ENCODE results near the gene CCDC18.

Gene CCDC18

DNA sequence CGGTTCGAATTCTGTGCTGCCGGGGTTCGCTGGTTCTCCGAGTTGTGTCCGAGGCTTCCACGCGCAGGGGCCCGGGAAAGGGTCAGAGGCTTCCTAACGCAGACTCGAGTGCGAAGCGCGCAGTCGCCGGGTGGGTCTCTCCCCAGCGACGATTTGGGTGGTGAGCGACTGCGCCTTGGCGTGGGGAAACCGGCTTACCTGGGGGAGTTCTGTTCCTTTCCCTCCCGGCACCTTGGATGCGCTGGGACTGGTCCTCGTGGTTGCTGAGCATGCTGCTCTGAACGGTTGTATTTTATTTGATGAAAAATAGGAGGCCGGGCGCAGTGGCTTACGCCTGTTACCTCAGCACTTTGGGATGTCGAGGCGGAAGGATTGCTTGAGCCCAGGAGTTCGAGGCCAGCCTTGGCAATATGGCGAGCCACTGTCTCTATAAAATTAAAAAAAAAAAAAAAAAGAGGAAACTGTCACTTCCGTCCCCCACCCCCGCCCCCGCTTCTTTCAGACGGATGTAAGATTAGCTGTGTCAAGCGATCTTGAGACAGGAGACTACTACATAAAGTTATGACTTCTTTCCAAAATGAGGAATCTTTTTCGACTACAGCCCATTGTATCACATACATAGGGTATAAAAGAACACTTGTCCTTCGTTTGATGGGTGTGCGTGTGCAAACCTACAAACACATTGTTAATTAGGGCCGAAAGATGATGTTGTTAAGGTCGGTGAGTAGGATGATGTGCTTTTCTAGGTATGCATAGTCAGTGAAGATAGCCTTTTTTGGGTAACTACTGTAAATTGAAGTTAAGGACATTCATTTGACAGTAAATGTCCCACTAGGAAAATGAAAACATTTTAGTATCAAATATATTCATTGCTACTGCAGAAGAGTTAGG is at the start of gene CCDC18 (continued):
- TF ChIP-seq, protein P1, sequence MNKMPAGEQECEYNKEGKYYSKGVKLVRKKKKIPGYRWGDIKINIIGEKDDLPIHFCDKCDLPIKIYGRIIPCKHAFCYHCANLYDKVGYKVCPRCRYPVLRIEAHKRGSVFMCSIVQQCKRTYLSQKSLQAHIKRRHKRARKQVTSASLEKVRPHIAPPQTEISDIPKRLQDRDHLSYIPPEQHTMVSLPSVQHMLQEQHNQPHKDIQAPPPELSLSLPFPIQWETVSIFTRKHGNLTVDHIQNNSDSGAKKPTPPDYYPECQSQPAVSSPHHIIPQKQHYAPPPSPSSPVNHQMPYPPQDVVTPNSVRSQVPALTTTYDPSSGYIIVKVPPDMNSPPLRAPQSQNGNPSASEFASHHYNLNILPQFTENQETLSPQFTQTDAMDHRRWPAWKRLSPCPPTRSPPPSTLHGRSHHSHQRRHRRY (tag by site-specific recombination; IDR thresholded peaks at IDR 0.05) = no peak
- peak; percentile 81 for TF ChIP-seq GLIS2 (tag by site-specific recombination; IDR thresholded peaks at IDR 0.05)
- peak; percentile 15; the same call in 1 of the 2 replicates for TF ChIP-seq OSR2 (tag by site-specific recombination; IDR thresholded peaks at IDR 0.05)
- no peak for TF ChIP-seq BCL11B (tag by site-specific recombination; IDR thresholded peaks at IDR 0.05; ENCODE audit: low read depth)
- peak; percentile 75 for TF ChIP-seq ZEB2 (tag by site-specific recombination; IDR thresholded peaks at IDR 0.05)
- no peak for TF ChIP-seq ZNF19 (tag by site-specific recombination; IDR thresholded peaks at IDR 0.05; ENCODE audit: low read depth)
- 0 out of 2 replicates have a peak, but pooled peaks have one; percentile 18 for TF ChIP-seq ZNF366 (tag by site-specific recombination; conservative IDR thresholded peaks at IDR 0.05)
- TF ChIP-seq ZNF792 (tag by site-specific recombination; IDR thresholded peaks at IDR 0.05) = no peak
- TF ChIP-seq ZBTB20 (tag by site-specific recombination; IDR thresholded peaks at IDR 0.05) = peak; percentile 99
- TF ChIP-seq, protein P2, sequence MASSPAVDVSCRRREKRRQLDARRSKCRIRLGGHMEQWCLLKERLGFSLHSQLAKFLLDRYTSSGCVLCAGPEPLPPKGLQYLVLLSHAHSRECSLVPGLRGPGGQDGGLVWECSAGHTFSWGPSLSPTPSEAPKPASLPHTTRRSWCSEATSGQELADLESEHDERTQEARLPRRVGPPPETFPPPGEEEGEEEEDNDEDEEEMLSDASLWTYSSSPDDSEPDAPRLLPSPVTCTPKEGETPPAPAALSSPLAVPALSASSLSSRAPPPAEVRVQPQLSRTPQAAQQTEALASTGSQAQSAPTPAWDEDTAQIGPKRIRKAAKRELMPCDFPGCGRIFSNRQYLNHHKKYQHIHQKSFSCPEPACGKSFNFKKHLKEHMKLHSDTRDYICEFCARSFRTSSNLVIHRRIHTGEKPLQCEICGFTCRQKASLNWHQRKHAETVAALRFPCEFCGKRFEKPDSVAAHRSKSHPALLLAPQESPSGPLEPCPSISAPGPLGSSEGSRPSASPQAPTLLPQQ (tag by site-specific recombination; IDR thresholded peaks at IDR 0.05) = peak; percentile 27; the same call in 1 of the 2 replicates
- no peak for TF ChIP-seq ZNF184 (tag by site-specific recombination; IDR thresholded peaks at IDR 0.05)
- 0 out of 2 replicates have a peak, but pooled peaks have one; percentile 10 for TF ChIP-seq ZFP69B (tag by site-specific recombination; IDR thresholded peaks at IDR 0.05)
- peak; percentile 22; the same call in 1 of the 2 replicates for TF ChIP-seq WT1 (tag by site-specific recombination; IDR thresholded peaks at IDR 0.05)
- TF ChIP-seq, protein P3, sequence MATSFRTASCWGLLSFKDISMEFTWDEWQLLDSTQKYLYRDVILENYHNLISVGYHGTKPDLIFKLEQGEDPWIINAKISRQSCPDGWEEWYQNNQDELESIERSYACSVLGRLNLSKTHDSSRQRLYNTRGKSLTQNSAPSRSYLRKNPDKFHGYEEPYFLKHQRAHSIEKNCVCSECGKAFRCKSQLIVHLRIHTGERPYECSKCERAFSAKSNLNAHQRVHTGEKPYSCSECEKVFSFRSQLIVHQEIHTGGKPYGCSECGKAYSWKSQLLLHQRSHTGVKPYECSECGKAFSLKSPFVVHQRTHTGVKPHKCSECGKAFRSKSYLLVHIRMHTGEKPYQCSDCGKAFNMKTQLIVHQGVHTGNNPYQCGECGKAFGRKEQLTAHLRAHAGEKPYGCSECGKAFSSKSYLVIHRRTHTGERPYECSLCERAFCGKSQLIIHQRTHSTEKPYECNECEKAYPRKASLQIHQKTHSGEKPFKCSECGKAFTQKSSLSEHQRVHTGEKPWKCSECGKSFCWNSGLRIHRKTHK (tag by site-specific recombination; IDR thresholded peaks at IDR 0.05) = no peak
- TF ChIP-seq ZNF174 (tag by site-specific recombination; IDR thresholded peaks at IDR 0.05) = no peak
- TF ChIP-seq, protein P4, sequence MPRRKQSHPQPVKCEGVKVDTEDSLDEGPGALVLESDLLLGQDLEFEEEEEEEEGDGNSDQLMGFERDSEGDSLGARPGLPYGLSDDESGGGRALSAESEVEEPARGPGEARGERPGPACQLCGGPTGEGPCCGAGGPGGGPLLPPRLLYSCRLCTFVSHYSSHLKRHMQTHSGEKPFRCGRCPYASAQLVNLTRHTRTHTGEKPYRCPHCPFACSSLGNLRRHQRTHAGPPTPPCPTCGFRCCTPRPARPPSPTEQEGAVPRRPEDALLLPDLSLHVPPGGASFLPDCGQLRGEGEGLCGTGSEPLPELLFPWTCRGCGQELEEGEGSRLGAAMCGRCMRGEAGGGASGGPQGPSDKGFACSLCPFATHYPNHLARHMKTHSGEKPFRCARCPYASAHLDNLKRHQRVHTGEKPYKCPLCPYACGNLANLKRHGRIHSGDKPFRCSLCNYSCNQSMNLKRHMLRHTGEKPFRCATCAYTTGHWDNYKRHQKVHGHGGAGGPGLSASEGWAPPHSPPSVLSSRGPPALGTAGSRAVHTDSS (tag by site-specific recombination; IDR thresholded peaks at IDR 0.05) = no peak
- no peak for TF ChIP-seq ZNF211 (tag by site-specific recombination; IDR thresholded peaks at IDR 0.05; ENCODE audit: low read depth)
- no peak for TF ChIP-seq ZNF654 (tag by site-specific recombination; IDR thresholded peaks at IDR 0.05; ENCODE audit: low read depth)
- TF ChIP-seq, protein P5, sequence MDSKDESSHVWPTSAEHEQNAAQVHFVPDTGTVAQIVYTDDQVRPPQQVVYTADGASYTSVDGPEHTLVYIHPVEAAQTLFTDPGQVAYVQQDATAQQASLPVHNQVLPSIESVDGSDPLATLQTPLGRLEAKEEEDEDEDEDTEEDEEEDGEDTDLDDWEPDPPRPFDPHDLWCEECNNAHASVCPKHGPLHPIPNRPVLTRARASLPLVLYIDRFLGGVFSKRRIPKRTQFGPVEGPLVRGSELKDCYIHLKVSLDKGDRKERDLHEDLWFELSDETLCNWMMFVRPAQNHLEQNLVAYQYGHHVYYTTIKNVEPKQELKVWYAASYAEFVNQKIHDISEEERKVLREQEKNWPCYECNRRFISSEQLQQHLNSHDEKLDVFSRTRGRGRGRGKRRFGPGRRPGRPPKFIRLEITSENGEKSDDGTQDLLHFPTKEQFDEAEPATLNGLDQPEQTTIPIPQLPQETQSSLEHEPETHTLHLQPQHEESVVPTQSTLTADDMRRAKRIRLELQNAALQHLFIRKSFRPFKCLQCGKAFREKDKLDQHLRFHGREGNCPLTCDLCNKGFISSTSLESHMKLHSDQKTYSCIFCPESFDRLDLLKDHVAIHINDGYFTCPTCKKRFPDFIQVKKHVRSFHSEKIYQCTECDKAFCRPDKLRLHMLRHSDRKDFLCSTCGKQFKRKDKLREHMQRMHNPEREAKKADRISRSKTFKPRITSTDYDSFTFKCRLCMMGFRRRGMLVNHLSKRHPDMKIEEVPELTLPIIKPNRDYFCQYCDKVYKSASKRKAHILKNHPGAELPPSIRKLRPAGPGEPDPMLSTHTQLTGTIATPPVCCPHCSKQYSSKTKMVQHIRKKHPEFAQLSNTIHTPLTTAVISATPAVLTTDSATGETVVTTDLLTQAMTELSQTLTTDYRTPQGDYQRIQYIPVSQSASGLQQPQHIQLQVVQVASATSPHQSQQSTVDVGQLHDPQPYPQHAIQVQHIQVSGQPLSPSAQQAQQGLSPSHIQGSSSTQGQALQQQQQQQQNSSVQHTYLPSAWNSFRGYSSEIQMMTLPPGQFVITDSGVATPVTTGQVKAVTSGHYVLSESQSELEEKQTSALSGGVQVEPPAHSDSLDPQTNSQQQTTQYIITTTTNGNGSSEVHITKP (tag by site-specific recombination; IDR thresholded peaks at IDR 0.05) = peak; percentile 66
- 0 out of 2 replicates have a peak, but pooled peaks have one; percentile 19 for TF ChIP-seq ZNF610 (tag by site-specific recombination; IDR thresholded peaks at IDR 0.05; ENCODE audit: borderline replicate concordance)
- TF ChIP-seq ZNF292 (tag by site-specific recombination; IDR thresholded peaks at IDR 0.05; ENCODE audit: borderline replicate concordance, low read depth) = no peak
- 0 out of 2 replicates have a peak, but pooled peaks have one; percentile 32 for TF ChIP-seq GLI4 (tag by site-specific recombination; IDR thresholded peaks at IDR 0.05)
- TF ChIP-seq PRDM1 (tag by site-specific recombination; IDR thresholded peaks at IDR 0.05) = 0 out of 2 replicates have a peak, but pooled peaks have one; percentile 6
- TF ChIP-seq BCL11A (tag by site-specific recombination; IDR thresholded peaks at IDR 0.05; ENCODE audit: low read depth) = no peak
- no peak for TF ChIP-seq MZF1 (tag by site-specific recombination; IDR thresholded peaks at IDR 0.05; ENCODE audit: borderline replicate concordance)
- TF ChIP-seq IKZF3 (tag by site-specific recombination; IDR thresholded peaks at IDR 0.05) = no peak
- no peak for TF ChIP-seq ZNF221 (tag by site-specific recombination; IDR thresholded peaks at IDR 0.05; ENCODE audit: borderline replicate concordance)
- TF ChIP-seq, protein P6, sequence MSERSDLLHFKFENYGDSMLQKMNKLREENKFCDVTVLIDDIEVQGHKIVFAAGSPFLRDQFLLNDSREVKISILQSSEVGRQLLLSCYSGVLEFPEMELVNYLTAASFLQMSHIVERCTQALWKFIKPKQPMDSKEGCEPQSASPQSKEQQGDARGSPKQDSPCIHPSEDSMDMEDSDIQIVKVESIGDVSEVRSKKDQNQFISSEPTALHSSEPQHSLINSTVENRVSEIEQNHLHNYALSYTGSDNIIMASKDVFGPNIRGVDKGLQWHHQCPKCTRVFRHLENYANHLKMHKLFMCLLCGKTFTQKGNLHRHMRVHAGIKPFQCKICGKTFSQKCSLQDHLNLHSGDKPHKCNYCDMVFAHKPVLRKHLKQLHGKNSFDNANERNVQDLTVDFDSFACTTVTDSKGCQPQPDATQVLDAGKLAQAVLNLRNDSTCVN (tag by site-specific recombination; optimal IDR thresholded peaks at IDR 0.05) = peak; percentile 77
